T-helper 2 cell treated with Interferon-gamma antibody and Interleukin-4, amounts not matched to agents 5 μg/mL and 100 μg/mL, for 36 hours (primary cell): ENCODE data around the gene FEM1C.

Experiments used
- DNase-seq: peaks from one replicate; pipeline ENCODE4 v3.0.0; 2021; ENCODE audit warnings: low spot score
- H3K27ac Mint-ChIP-seq: one replicate; pipeline ENCODE4 v1.8.0; 2021; ENCODE audit warnings: mild to moderate bottlenecking, mixed read lengths
- H3K27me3 Mint-ChIP-seq: one replicate; pipeline ENCODE4 v1.8.0; 2021; ENCODE audit warnings: low read depth, mixed read lengths
- H3K36me3 Mint-ChIP-seq: one replicate; pipeline ENCODE4 v1.8.0; 2021; ENCODE audit warnings: low read depth, mixed read lengths
- H3K4me1 Mint-ChIP-seq: one replicate; pipeline ENCODE4 v1.8.0; 2021; ENCODE audit warnings: low read depth, mixed read lengths
- H3K4me3 Mint-ChIP-seq: one replicate; pipeline ENCODE4 v1.8.0; 2022; ENCODE audit warnings: mild to moderate bottlenecking, moderate library complexity, mixed read lengths
- H3K9me3 Mint-ChIP-seq: one replicate; pipeline ENCODE4 v1.8.0; 2021; ENCODE audit warnings: mixed read lengths

Gene FEM1C

GRCh38 chr5:115573133-115573532, 28.6 kb upstream of the FEM1C start:
- Mint-ChIP-seq H3K27ac (no peak overlapping the region), H3K9me3 (no peaks in the 10 kb centered on the region), H3K4me3 (no peak overlapping the region)

GRCh38 chr5:115571441-115571878, 26.9 kb upstream of the FEM1C start:
- H3K27me3 Mint-ChIP-seq, result peaks cover 19% of the 10 kb centered on the region
- H3K36me3 Mint-ChIP-seq, result no peaks in the 10 kb centered on the region
- H3K4me1 Mint-ChIP-seq, result no peaks in the 10 kb centered on the region
- no peak overlapping the region for H3K4me3 Mint-ChIP-seq
- no peak for DNase-seq
- H3K9me3 Mint-ChIP-seq, result no peaks in the 10 kb centered on the region
- H3K27ac Mint-ChIP-seq, result no peak overlapping the region

More at GRCh38 chr5:115573133-115573532, 28.6 kb upstream of the FEM1C start:
- Mint-ChIP-seq H3K27me3 (peaks cover 14% of the 10 kb centered on the region), H3K4me1 (no peaks in the 10 kb centered on the region), H3K36me3 (no peaks in the 10 kb centered on the region)
- no peak for DNase-seq

GRCh38 chr5:115568668-115569067, 24.1 kb upstream of the FEM1C start:
- Mint-ChIP-seq H3K4me1 (no peaks in the 10 kb centered on the region), H3K4me3 (no peak overlapping the region), H3K27me3 (peaks cover 25% of the 10 kb centered on the region), H3K9me3 (no peaks in the 10 kb centered on the region), H3K36me3 (no peaks in the 10 kb centered on the region), H3K27ac (no peak overlapping the region)
- DNase-seq, result no peak

- DNase-seq, result no peak
- H3K27ac Mint-ChIP-seq, result no peak overlapping the region
- no peak overlapping the region for H3K4me3 Mint-ChIP-seq
- no peaks in the 10 kb centered on the region for H3K4me1 Mint-ChIP-seq
- H3K36me3 Mint-ChIP-seq, result no peaks in the 10 kb centered on the region
- H3K27me3 Mint-ChIP-seq, result peaks cover 30% of the 10 kb centered on the region
- H3K9me3 Mint-ChIP-seq, result no peaks in the 10 kb centered on the region
Measured at GRCh38 chr5:115565233-115565632, 20.7 kb upstream of the FEM1C start.

- H3K27ac Mint-ChIP-seq, result no peak overlapping the region
- no peak overlapping the region for H3K4me3 Mint-ChIP-seq
- H3K9me3 Mint-ChIP-seq, result no peaks in the 10 kb centered on the region
- H3K36me3 Mint-ChIP-seq, result no peaks in the 10 kb centered on the region
- DNase-seq, result no peak
- H3K27me3 Mint-ChIP-seq, result peaks cover 30% of the 10 kb centered on the region
- H3K4me1 Mint-ChIP-seq, result peaks cover 6% of the 10 kb centered on the region
Measured at GRCh38 chr5:115561176-115561575, 16.6 kb upstream of the FEM1C start.

- H3K4me3 Mint-ChIP-seq, result no peak overlapping the region
- no peak overlapping the region for H3K27ac Mint-ChIP-seq
- H3K36me3 Mint-ChIP-seq, result no peaks in the 10 kb centered on the region
- H3K4me1 Mint-ChIP-seq, result peaks cover 6% of the 10 kb centered on the region
- no peak for DNase-seq
- peaks cover 27% of the 10 kb centered on the region for H3K27me3 Mint-ChIP-seq
- no peaks in the 10 kb centered on the region for H3K9me3 Mint-ChIP-seq
Measured at GRCh38 chr5:115559524-115559923, 14.9 kb upstream of the FEM1C start.

GRCh38 chr5:115558388-115558956, 13.9 kb upstream of the FEM1C start:
- no peak overlapping the region for H3K27ac Mint-ChIP-seq
- no peaks in the 10 kb centered on the region for H3K9me3 Mint-ChIP-seq
- no peak overlapping the region for H3K4me3 Mint-ChIP-seq
- no peaks in the 10 kb centered on the region for H3K36me3 Mint-ChIP-seq
- DNase-seq, result no peak
- peaks cover 27% of the 10 kb centered on the region for H3K27me3 Mint-ChIP-seq
- H3K4me1 Mint-ChIP-seq, result peaks cover 6% of the 10 kb centered on the region

- H3K9me3 Mint-ChIP-seq, result no peaks in the 10 kb centered on the region
- no peaks in the 10 kb centered on the region for H3K36me3 Mint-ChIP-seq
- H3K27me3 Mint-ChIP-seq, result peaks cover 25% of the 10 kb centered on the region
- no peak overlapping the region for H3K4me3 Mint-ChIP-seq
- H3K4me1 Mint-ChIP-seq, result peaks cover 6% of the 10 kb centered on the region
- DNase-seq, result no peak
- no peak overlapping the region for H3K27ac Mint-ChIP-seq
Measured at GRCh38 chr5:115557667-115558387, 13.3 kb upstream of the FEM1C start.

GRCh38 chr5:115556276-115556675, 11.7 kb upstream of the FEM1C start:
- H3K4me1 Mint-ChIP-seq, result peaks cover 10% of the 10 kb centered on the region
- no peak for DNase-seq
- H3K36me3 Mint-ChIP-seq, result no peaks in the 10 kb centered on the region
- H3K4me3 Mint-ChIP-seq, result no peak overlapping the region
- no peak overlapping the region for H3K27ac Mint-ChIP-seq
- no peaks in the 10 kb centered on the region for H3K9me3 Mint-ChIP-seq
- peaks cover 29% of the 10 kb centered on the region for H3K27me3 Mint-ChIP-seq

- H3K27me3 Mint-ChIP-seq, result peaks cover 28% of the 10 kb centered on the region
- H3K36me3 Mint-ChIP-seq, result no peaks in the 10 kb centered on the region
- peaks cover 11% of the 10 kb centered on the region for H3K4me1 Mint-ChIP-seq
- H3K4me3 Mint-ChIP-seq, result no peak overlapping the region
- DNase-seq, result no peak
- no peak overlapping the region for H3K27ac Mint-ChIP-seq
- H3K9me3 Mint-ChIP-seq, result no peaks in the 10 kb centered on the region
Measured at GRCh38 chr5:115555084-115555633, 10.6 kb upstream of the FEM1C start.

GRCh38 chr5:115553082-115553481, 8.5 kb upstream of the FEM1C start:
- Mint-ChIP-seq H3K9me3 (no peaks in the 10 kb centered on the region), H3K4me1 (peaks cover 11% of the 10 kb centered on the region), H3K27ac (no peak overlapping the region), H3K4me3 (no peak overlapping the region), H3K27me3 (peaks cover 26% of the 10 kb centered on the region), H3K36me3 (no peaks in the 10 kb centered on the region)
- no peak for DNase-seq

GRCh38 chr5:115551415-115551814, 6.8 kb upstream of the FEM1C start:
- H3K27me3 Mint-ChIP-seq, result peaks cover 26% of the 10 kb centered on the region
- H3K4me1 Mint-ChIP-seq, result peaks cover 5% of the 10 kb centered on the region

GRCh38 chr5:115549154-115549553, 4.6 kb upstream of the FEM1C start:
- Mint-ChIP-seq H3K36me3 (peaks cover 10% of the 10 kb centered on the region), H3K4me1 (peaks cover 8% of the 10 kb centered on the region), H3K4me3 (no peak overlapping the region), H3K27ac (no peak overlapping the region), H3K9me3 (peaks cover 16% of the 10 kb centered on the region), H3K27me3 (peaks cover 23% of the 10 kb centered on the region)
- no peak for DNase-seq

More at GRCh38 chr5:115551415-115551814, 6.8 kb upstream of the FEM1C start:
- Mint-ChIP-seq H3K27ac (no peak overlapping the region), H3K4me3 (no peak overlapping the region), H3K9me3 (peaks cover 5% of the 10 kb centered on the region), H3K36me3 (no peaks in the 10 kb centered on the region)
- no peak for DNase-seq

GRCh38 chr5:115548683-115549082, 4.1 kb upstream of the FEM1C start:
- peaks cover 23% of the 10 kb centered on the region for H3K27me3 Mint-ChIP-seq
- H3K9me3 Mint-ChIP-seq, result peaks cover 16% of the 10 kb centered on the region
- H3K4me1 Mint-ChIP-seq, result peaks cover 8% of the 10 kb centered on the region
- H3K36me3 Mint-ChIP-seq, result peaks cover 13% of the 10 kb centered on the region
- H3K27ac Mint-ChIP-seq, result no peak overlapping the region
- H3K4me3 Mint-ChIP-seq, result no peak overlapping the region
- DNase-seq, result no peak
